Activated CD4-positive, alpha-beta T cell treated with anti-CD3 and anti-CD28 coated beads, Interleukin-2, amount 10 ng/mL, durations not matched to agents 7 days and 5 days (primary cell): ENCODE data around the gene NCOR2. TPM values are rescaled to one million over a fixed set of nuclear protein-coding genes. Genes with fewer than 3 reads are reported as not detected.

Experiments
- CTCF ChIA-PET: fragments of 350-600 bp; sonication (Branson Sonifier 250); formaldehyde crosslinking; loops from one replicate; lab custom pipeline; 2021; ENCODE audit warnings: antibody characterized with exemption; lab: Charles Lee
- POLR2A ChIA-PET: fragments of 350-600 bp; sonication (Branson Sonifier 250); formaldehyde crosslinking; loops from one replicate; lab custom pipeline; 2021; ENCODE audit warnings: antibody characterized with exemption; lab: Charles Lee
- DNase-seq: peaks from one replicate; pipeline ENCODE4 v3.0.0-alpha.2; 2020
- H3K27ac Mint-ChIP-seq: one replicate; pipeline ENCODE4 v1.8.0; 2021; ENCODE audit warnings: mild to moderate bottlenecking, moderate library complexity, mixed read lengths
- H3K27me3 Mint-ChIP-seq: one replicate; pipeline ENCODE4 v1.8.0; 2021; ENCODE audit warnings: mixed read lengths
- H3K36me3 Mint-ChIP-seq: one replicate; pipeline ENCODE4 v1.8.0; 2021; ENCODE audit warnings: low read depth, mixed read lengths
- H3K4me1 Mint-ChIP-seq: one replicate; pipeline ENCODE4 v1.8.0; 2021; ENCODE audit warnings: mixed read lengths
- H3K4me3 Mint-ChIP-seq: one replicate; pipeline ENCODE4 v1.8.0; 2021; ENCODE audit warnings: mild to moderate bottlenecking, moderate library complexity, mixed read lengths
- H3K9me3 Mint-ChIP-seq: one replicate; pipeline ENCODE4 v1.8.0; 2021; ENCODE audit warnings: mixed read lengths
- total RNA-seq, 2 experiments: library from RNA; stranded (reverse); gene quantifications; one replicate each; pipeline ENCODE4 v1.2.3, GENCODE V29; 2021

Gene NCOR2
- total RNA-seq, 2 experiments from 2014 or later, result 96.4 to 102 TPM

DNA sequence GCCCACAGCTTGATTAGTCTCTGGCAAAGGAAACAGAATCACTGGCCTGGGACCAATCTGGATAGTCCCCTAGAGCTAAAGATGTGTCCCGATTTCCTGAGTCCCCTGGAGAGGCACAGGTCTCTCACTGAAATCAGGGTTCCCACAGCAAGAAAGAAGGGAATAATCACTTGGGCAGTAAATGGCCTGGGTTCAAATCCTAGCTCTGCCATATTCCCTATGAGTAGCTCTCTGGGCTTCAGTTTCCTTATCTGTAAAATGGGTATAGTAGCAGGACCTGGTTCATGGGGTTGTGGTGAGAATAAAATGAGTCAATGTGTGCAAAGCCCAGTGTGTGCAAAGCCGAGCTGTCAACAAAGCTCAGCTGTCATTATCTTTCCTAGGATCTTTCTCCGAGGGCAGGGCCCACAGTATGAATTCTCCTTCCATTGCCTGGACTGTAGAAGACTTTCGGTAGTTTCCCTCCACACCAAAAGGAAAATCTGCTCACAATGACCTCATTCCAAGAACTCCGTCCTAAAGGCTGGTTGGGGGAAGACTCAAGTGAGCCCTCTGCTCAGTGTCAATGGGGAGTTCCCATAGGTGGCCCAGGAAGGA lies 12.6 kb upstream of the NCOR2 start:
- POLR2A ChIA-PET, result no interaction called here
- Mint-ChIP-seq H3K4me1 (no peaks in the 10 kb centered on the region), H3K27ac (no peak overlapping the region), H3K27me3 (peaks cover 5% of the 10 kb centered on the region), H3K4me3 (no peak overlapping the region), H3K9me3 (peaks cover 2% of the 10 kb centered on the region), H3K36me3 (no peaks in the 10 kb centered on the region)
- DNase-seq, result no peak
- CTCF ChIA-PET, result interaction anchor here (1.1 to 1.9 kb wide), 3 partner anchors 9 to 22 kb away, joined by 3 read pairs; no protein-coding TSS in a partner anchor

DNA sequence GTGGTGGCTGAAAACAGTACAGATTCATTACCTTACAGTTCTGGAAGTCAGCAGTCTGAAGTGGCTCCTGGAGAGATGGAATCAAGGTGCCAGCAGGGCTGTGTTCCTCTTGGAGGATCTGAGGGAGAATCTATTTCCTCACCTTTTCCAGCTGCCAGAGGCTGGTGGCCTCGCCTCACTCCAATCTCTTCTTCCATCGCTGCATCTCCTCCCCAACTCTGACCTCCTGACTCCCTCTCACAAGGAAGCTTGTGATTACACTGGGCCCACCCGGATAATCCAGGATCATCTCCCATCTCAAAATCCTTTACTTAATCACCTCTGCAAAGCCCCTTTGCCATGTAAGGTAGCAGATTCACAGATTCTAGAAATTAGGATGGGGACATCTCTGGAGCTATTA lies 11.4 kb upstream of the NCOR2 start:
- H3K9me3 Mint-ChIP-seq, result peaks cover 2% of the 10 kb centered on the region
- peaks cover 5% of the 10 kb centered on the region for H3K27me3 Mint-ChIP-seq
- ChIA-PET POLR2A (no interaction called here), CTCF (interaction anchor here (1.9 kb wide), 1 partner anchor 16 kb away, joined by 3 read pairs; no protein-coding TSS in a partner anchor)
- H3K27ac Mint-ChIP-seq, result no peak overlapping the region
- no peak overlapping the region for H3K4me3 Mint-ChIP-seq
- H3K4me1 Mint-ChIP-seq, result no peaks in the 10 kb centered on the region
- DNase-seq, result no peak
- H3K36me3 Mint-ChIP-seq, result no peaks in the 10 kb centered on the region

DNA sequence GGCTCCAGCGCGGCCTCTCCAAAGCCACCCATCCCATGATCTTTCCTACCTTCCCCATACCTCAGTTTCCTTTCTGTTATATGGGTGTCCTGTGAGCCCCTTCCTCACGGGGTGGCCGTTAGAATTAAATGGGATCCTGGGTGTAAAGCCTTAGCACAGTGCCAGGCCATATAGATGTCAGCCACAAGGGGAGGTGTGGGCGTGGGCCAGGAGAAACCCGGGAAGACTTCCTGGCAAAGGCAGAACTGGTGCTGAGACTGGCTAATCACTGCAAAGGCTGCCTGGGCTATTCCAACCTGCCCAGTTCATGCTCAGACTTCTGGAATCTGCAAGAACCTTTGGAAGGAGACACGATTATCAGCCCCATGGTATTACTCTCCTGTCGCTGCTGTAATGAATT lies 11.0 kb upstream of the NCOR2 start:
- ChIA-PET CTCF (no interaction called here), POLR2A (no interaction called here)
- H3K36me3 Mint-ChIP-seq, result no peaks in the 10 kb centered on the region
- H3K27ac Mint-ChIP-seq, result no peak overlapping the region
- no peak overlapping the region for H3K4me3 Mint-ChIP-seq
- H3K9me3 Mint-ChIP-seq, result peaks cover 2% of the 10 kb centered on the region
- no peaks in the 10 kb centered on the region for H3K4me1 Mint-ChIP-seq
- peaks cover 5% of the 10 kb centered on the region for H3K27me3 Mint-ChIP-seq
- DNase-seq, result no peak

DNA sequence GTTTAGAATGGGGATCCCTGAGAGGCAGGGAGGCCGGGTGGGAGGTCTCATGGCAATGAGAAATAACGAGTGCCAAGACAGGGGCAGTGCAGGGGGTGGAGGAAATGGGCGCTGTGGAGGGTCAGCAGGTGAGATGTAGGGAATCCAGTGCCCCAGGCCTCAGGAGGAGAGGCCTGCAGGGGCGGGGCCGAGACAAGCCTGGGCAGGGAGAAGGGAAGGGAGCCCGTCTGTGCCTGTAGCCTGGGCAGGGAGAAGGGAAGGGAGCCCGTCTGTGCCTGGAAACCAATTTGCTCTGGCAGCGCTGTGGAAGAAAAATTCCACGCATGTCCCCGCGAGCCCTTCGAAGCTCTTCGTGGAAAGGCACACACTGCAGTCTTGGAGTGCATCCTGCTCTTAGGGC lies 10.6 kb upstream of the NCOR2 start:
- Mint-ChIP-seq H3K36me3 (no peaks in the 10 kb centered on the region), H3K4me1 (no peaks in the 10 kb centered on the region), H3K27ac (no peak overlapping the region), H3K9me3 (peaks cover 2% of the 10 kb centered on the region), H3K27me3 (peaks cover 5% of the 10 kb centered on the region), H3K4me3 (no peak overlapping the region)
- CTCF ChIA-PET, result no interaction called here
- POLR2A ChIA-PET, result no interaction called here
- no peak for DNase-seq

DNA sequence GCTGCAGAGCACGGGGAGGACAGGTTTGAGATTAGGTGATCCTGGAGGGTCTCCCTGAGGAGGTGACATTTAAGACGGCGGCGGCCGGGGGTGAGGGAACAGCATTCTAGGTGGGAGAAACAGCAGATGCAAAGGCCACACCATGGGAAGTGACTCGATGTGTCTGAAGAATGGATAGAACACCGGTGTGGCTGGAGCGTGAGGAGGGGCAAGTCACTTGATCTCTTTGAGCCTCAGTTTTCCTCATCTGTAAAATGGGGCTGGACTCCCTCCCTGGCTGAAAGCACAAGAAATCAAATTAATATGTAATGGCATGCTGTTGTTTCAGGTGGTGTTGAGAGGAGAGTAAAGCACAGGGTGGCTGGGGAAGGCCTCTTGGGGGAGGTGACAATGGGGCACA lies 10.0 kb upstream of the NCOR2 start:
- Mint-ChIP-seq H3K27ac (no peak overlapping the region), H3K4me3 (no peak overlapping the region), H3K36me3 (no peaks in the 10 kb centered on the region), H3K9me3 (peaks cover 2% of the 10 kb centered on the region), H3K27me3 (peaks cover 5% of the 10 kb centered on the region), H3K4me1 (no peaks in the 10 kb centered on the region)
- no peak for DNase-seq
- ChIA-PET CTCF (no interaction called here), POLR2A (no interaction called here)

DNA sequence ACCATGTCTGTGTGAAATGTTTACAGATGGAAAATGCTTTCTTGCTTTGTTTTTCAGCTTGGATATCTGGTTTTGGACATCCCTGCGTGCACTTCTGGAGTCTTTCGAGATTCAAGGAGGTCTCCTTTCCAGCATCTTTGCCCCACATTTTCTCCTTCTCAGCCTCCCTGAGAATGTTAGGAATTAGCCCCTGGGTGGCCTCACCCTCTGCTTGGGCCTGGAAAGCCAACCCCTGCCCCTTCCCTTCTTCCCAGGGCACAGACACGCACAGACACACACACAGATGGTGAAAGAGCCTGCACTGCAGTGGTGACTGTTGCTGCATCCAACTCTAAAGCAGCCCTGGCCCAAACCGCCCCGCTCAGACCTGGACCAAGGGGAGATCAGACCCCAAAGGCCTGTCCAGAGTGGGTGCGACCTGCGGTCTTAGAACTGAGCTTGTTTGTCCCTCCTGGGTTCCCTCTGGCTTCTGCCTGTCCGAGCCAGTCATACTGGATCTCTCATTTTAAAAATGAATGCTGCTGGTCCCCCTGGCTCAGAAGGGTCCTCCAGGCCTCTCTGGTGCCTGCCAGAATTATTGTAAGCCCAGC lies 8.7 kb upstream of the NCOR2 start:
- H3K36me3 Mint-ChIP-seq, result no peaks in the 10 kb centered on the region
- ChIA-PET CTCF (interaction anchor here (0.5 kb wide), 1 partner anchor 40 kb away, joined by 3 read pairs; no protein-coding TSS in a partner anchor), POLR2A (no interaction called here)
- peaks cover 2% of the 10 kb centered on the region for H3K9me3 Mint-ChIP-seq
- no peak for DNase-seq
- H3K4me1 Mint-ChIP-seq, result no peaks in the 10 kb centered on the region
- H3K27me3 Mint-ChIP-seq, result peaks cover under 1% of the 10 kb centered on the region
- H3K27ac Mint-ChIP-seq, result no peak overlapping the region
- no peak overlapping the region for H3K4me3 Mint-ChIP-seq

DNA sequence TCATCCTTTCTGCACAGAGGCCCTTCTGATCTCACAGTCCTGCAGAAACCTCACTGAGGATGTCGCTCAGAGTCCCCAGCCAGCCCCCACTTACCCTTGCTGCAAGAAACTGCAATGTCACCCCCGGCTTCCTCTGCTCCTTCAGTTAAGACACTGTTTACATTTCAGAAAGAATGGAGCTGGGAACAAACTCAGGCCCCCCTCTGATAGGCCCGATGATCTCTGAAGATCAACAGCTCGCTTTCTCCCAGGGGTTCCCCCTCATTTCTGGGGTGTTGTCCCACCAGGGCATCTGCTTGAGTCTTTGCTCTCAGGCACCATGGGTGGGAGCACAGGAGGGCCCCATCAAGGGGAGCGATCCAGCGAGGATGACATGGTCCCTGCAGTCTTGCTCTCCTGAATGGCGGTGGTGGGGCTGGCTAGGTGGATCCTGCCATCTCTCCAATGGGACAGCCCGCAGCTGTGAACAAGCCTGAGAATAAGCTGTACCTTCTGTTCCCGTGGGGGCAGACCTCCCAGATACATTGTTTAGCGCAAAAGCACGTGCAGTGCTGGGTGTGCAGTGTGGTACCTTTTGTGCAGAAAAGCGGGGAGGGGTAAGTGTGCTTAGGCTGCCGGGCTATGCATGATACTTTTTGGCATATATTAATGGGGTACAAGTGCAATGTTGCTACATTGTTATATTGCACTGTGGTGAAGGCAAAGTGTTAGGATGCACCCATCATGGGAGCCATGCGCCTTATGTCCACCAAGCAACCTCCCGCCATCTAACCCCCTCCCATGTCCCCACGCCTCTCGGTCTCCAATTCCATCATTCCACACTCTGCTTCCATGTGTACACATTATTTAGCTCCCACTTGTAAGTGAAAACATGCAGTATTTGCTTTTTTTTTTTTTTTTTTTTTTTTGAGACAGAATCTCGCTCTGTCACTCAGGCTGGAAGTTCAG lies 6.7 kb upstream of the NCOR2 start:
- no peaks in the 10 kb centered on the region for H3K36me3 Mint-ChIP-seq
- no peaks in the 10 kb centered on the region for H3K4me1 Mint-ChIP-seq
- no peaks in the 10 kb centered on the region for H3K9me3 Mint-ChIP-seq
- H3K27ac Mint-ChIP-seq, result no peak overlapping the region
- ChIA-PET POLR2A (no interaction called here), CTCF (interaction anchor here (0.6 kb wide), 1 partner anchor 118 kb away, joined by 3 read pairs; no protein-coding TSS in a partner anchor)
- H3K4me3 Mint-ChIP-seq, result no peak overlapping the region
- DNase-seq, result no peak
- H3K27me3 Mint-ChIP-seq, result no peaks in the 10 kb centered on the region

DNA sequence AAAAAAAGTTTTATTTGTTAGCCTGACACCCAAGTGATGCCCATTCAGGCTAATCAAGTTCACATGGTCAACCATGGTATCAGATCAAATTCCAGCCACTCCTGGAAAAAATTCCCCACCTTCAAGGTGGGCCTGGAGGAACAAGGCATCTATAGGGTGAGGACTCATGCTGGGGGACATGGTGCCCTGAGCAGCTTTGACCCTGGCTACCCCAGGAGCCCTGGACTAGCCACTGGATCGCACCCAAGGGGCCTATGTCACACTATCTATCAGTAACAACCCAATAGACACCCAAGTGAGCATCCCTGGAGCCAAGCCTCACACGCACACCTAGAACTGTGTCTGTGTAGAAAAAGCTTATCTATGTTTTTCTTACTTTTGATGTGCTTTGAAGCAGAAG lies 4.1 kb upstream of the NCOR2 start:
- no peak overlapping the region for H3K27ac Mint-ChIP-seq
- no peak overlapping the region for H3K4me3 Mint-ChIP-seq
- CTCF ChIA-PET, result interaction anchor here (0.7 to 1.6 kb wide), 2 partner anchors 9 to 235 kb away, joined by 3 to 4 read pairs; no protein-coding TSS in a partner anchor
- POLR2A ChIA-PET, result no interaction called here
- H3K36me3 Mint-ChIP-seq, result no peaks in the 10 kb centered on the region
- H3K4me1 Mint-ChIP-seq, result peaks cover 8% of the 10 kb centered on the region
- DNase-seq, result no peak
- H3K9me3 Mint-ChIP-seq, result no peaks in the 10 kb centered on the region
- no peaks in the 10 kb centered on the region for H3K27me3 Mint-ChIP-seq

DNA sequence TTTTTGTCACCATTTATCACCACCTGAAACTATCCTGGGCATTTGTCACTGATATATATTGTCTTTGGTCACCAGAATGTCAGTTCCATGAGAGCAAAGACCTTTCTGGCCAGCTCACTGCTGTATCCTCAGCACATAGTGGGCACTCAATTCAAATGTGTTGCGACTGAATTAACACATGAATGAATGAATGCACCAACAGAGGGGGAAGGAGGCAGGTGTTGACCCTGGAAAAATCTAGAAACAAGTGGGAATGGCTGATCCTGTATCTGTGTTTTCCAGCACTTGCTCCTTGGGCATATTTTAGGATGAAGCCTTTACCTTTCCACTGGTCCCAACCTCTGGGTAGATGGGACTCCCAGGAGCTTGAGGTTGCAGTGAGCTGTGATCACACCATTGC lies 3.4 kb upstream of the NCOR2 start:
- POLR2A ChIA-PET, result no interaction called here
- no peaks in the 10 kb centered on the region for H3K36me3 Mint-ChIP-seq
- CTCF ChIA-PET, result interaction anchor here (1.1 to 1.6 kb wide), 2 partner anchors 10 to 65 kb away, joined by 3 to 4 read pairs; no protein-coding TSS in a partner anchor

DNA sequence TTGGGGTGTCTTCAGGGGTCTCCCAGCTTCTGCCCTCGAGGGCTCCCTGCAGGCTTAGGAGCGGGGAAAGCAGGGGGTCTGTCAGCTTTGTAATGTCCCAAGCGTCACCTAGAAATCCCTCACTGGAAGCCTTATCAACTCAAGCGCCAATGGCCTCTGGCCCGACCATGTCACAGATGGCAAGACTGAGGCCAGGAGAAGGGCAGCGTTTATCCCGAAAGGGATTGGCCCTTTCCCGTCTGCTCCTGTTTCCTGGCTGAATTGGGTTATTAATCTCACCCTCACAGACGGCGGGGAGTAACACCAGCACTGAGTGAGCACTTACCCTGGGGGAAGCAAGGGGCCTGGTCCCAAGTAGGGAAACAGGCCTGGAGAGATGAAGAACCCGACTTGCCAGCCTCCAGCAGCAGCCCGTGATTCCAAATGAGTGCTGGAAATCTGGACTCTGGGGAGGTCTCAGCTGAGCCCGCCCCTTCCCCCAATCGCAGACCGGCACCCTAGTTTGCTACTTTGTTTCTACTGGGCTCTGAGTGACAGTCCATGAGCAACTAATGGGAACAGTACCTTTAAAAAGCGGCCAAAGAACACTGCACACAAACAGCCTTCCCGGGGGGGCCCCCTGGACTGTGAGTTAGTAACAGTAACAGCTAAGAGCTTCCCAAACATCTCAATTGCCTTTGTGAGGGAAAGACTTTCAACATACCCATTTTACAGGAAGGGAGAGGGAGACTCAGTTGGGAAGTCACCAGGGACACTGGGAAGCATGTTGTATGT lies 2.1 kb upstream of the NCOR2 start:
- Mint-ChIP-seq H3K4me3 (no peak overlapping the region), H3K9me3 (no peaks in the 10 kb centered on the region), H3K4me1 (peaks cover 14% of the 10 kb centered on the region), H3K27me3 (no peaks in the 10 kb centered on the region), H3K27ac (no peak overlapping the region), H3K36me3 (no peaks in the 10 kb centered on the region)
- no peak for DNase-seq
- ChIA-PET CTCF (interaction anchor here (1.0 to 1.6 kb wide), 2 partner anchors 11 to 44 kb away, joined by 3 read pairs; no protein-coding TSS in a partner anchor), POLR2A (no interaction called here)

More for the DNA sequence above, 3.4 kb upstream of the NCOR2 start:
- peaks cover 8% of the 10 kb centered on the region for H3K4me1 Mint-ChIP-seq
- no peak overlapping the region for H3K27ac Mint-ChIP-seq
- H3K4me3 Mint-ChIP-seq, result no peak overlapping the region
- H3K9me3 Mint-ChIP-seq, result no peaks in the 10 kb centered on the region
- DNase-seq, result no peak
- H3K27me3 Mint-ChIP-seq, result no peaks in the 10 kb centered on the region

DNA sequence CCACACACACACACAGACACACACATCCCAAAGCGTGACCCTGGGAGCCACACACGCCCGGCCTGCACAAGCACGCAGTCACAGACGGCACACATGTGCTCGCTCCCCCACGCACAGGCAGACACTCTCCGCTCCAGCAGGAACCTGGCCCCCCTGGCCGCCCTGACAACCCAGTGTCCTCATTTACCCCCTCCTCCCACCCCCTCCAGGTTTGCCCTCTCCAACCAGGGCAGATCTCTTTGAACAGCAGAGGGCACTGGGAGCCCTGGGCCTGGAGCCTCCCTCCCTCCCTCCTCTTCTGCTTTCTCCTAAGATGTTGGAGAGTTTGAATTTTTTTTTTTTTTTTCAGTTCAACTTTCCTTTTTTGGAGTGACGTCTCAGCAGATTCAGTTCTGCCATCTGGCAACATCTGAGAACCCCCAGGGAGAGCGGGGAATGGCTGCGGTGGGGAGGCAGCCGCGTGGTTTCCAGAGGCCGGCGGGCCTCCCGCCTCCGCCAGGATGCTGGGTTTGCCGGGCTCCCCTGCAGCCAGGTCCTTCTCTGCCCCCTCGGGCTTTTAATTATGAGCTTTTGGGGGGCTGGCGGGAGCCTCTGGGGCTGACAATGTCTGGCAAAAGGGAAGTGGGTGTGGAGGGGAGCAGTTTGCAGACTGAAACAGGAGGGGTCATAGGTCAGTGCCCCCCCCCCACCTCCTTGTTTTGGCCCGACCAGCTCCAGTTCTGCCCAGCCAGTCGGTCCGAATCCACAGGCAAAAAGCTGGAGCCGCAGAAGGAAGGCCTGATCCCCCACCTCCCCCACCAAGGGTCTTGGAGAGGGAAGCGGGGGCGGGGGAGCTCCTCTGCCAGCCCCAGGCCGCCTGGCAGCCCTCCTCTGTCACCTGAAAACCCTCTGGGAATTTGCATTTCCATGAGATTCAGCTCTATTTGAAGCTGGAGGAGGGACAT lies 1.3 kb upstream of the NCOR2 start:
- no peaks in the 10 kb centered on the region for H3K36me3 Mint-ChIP-seq
- CTCF ChIA-PET, result interaction anchor here (1.0 kb wide), 1 partner anchor 43 kb away, joined by 3 read pairs; no protein-coding TSS in a partner anchor
- POLR2A ChIA-PET, result no interaction called here
- no peak for DNase-seq
- no peaks in the 10 kb centered on the region for H3K9me3 Mint-ChIP-seq
- H3K4me3 Mint-ChIP-seq, result peak overlapping the region; percentile 77
- no peak overlapping the region for H3K27ac Mint-ChIP-seq
- H3K4me1 Mint-ChIP-seq, result peaks cover 20% of the 10 kb centered on the region
- no peaks in the 10 kb centered on the region for H3K27me3 Mint-ChIP-seq
